Stomach smooth muscle (tissue), 2 donors: ENCODE results near the gene LAMA5.

ENCODE experiments used
- H3K27ac ChIP-seq: one replicate; pipeline ENCODE4 v1.7.0; 2013; ENCODE audit warnings: mild to moderate bottlenecking, low read length, inconsistent platforms
- H3K27me3 ChIP-seq, 2 donors: one replicate each; pipeline ENCODE4 v1.7.0; 2013; ENCODE audit warnings: low read length in 2 of 2; ENCODE audit not compliant: insufficient read depth in 2 of 2, control insufficient read depth in 1 of 2
- H3K36me3 ChIP-seq, 2 donors: one replicate each; pipeline ENCODE4 v1.7.0; 2013; ENCODE audit warnings: low read length in 2 of 2; ENCODE audit not compliant: control insufficient read depth in 2 of 2, insufficient read depth in 2 of 2
- H3K4me1 ChIP-seq: one replicate; pipeline ENCODE4 v1.7.0; 2013; ENCODE audit warnings: low read length; ENCODE audit not compliant: control insufficient read depth, insufficient read depth
- H3K4me3 ChIP-seq, 2 donors: one replicate each; pipeline ENCODE4 v1.7.0; 2013; ENCODE audit warnings: low read length in 2 of 2
- H3K9ac ChIP-seq, 2 donors: one replicate each; pipeline ENCODE4 v1.7.0; 2013; ENCODE audit warnings: low read length in 2 of 2, mild to moderate bottlenecking in 1 of 2
- H3K9me3 ChIP-seq, 2 donors: one replicate each; pipeline ENCODE4 v1.7.0; 2013; ENCODE audit warnings: low read length in 2 of 2; ENCODE audit not compliant: control insufficient read depth in 2 of 2
- donor health status: healthy.
- donor health status: Pancreatic carcinoma.

LAMA5 gene

DNA sequence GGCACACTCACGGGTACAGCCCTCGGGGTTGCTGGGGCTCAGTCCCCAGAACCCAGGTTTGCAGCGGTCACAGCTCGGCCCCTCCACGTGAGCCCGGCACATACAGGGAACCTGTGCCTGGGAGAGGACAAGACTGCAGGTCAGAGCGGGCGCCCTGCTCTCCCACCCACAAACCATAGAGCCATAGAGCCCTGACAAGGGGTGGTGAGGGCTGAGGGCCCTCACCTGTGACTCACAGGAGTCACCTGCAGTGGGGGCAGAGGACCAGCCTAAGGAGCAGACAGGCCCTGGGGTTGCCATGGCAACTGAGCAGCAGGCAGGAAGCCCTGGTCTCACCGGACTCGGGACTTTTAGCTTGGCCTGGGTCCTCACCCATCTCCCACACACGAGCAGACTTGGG lies 30.8 kb downstream of the LAMA5 start:
- Histone ChIP-seq H3K4me3 (no peak overlapping the region), H3K36me3 (peaks cover 59 to 69% of the 10 kb centered on the region in 2 donors), H3K27ac (peak overlapping the region; percentile 37)

DNA sequence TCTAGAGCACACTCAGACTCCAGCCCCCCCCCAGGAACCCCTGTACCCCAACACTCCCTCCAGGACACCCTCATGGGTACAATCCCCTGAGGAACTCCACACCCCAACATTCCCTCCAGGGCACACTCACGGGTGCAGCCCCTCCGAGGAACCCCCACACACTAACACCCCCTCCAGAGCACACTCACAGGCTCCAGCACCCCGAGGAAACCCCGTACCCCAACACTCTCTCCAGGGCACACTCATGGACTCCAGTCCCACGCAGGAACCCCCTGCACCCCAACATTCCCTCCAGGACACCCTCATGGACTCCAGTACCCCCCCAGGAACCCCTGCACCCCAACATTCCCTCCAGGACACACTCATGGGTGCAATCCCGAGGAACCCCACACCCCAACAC lies 31.6 kb downstream of the LAMA5 start:
- peaks cover 60 to 71% of the 10 kb centered on the region in 2 donors for H3K36me3 ChIP-seq

More for the DNA sequence above, 30.8 kb downstream of the LAMA5 start:
- Histone ChIP-seq H3K4me1 (no peaks in the 10 kb centered on the region), H3K9me3 (no peaks in the 10 kb centered on the region), H3K27me3 (no peaks in the 10 kb centered on the region), H3K9ac (no peak overlapping the region)

DNA sequence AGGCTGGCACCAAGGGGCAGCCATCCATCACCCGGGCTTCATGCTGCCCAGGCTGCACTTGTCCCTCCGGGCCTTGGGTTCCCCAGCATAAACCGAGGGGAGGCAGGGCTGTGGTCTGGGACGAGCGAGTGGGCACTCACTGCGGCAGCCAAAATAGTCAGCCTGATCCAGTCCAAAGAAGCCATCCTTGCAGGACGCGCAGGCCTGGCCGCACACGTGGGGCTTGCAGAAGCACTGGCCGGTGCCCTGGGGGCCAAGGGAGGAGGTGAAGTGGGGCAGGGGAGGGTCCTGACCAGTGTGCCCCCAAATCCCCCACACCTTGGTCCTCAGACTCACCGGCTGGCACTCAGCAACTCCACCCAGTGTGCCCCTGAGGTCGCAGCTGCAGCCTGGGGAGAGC lies 32.2 kb downstream of the LAMA5 start:
- H3K27ac ChIP-seq, result no peak overlapping the region
- H3K9ac ChIP-seq, result no peak overlapping the region
- H3K27me3 ChIP-seq, result no peaks in the 10 kb centered on the region
- no peaks in the 10 kb centered on the region for H3K9me3 ChIP-seq
- H3K4me3 ChIP-seq, result no peak overlapping the region
- no peaks in the 10 kb centered on the region for H3K4me1 ChIP-seq
- H3K36me3 ChIP-seq, result peaks cover 64 to 77% of the 10 kb centered on the region in 2 donors

More for the DNA sequence above, 31.6 kb downstream of the LAMA5 start:
- Histone ChIP-seq H3K9ac (no peak overlapping the region), H3K9me3 (no peaks in the 10 kb centered on the region), H3K4me3 (no peak overlapping the region), H3K4me1 (no peaks in the 10 kb centered on the region), H3K27ac (no peak overlapping the region), H3K27me3 (no peaks in the 10 kb centered on the region)

DNA sequence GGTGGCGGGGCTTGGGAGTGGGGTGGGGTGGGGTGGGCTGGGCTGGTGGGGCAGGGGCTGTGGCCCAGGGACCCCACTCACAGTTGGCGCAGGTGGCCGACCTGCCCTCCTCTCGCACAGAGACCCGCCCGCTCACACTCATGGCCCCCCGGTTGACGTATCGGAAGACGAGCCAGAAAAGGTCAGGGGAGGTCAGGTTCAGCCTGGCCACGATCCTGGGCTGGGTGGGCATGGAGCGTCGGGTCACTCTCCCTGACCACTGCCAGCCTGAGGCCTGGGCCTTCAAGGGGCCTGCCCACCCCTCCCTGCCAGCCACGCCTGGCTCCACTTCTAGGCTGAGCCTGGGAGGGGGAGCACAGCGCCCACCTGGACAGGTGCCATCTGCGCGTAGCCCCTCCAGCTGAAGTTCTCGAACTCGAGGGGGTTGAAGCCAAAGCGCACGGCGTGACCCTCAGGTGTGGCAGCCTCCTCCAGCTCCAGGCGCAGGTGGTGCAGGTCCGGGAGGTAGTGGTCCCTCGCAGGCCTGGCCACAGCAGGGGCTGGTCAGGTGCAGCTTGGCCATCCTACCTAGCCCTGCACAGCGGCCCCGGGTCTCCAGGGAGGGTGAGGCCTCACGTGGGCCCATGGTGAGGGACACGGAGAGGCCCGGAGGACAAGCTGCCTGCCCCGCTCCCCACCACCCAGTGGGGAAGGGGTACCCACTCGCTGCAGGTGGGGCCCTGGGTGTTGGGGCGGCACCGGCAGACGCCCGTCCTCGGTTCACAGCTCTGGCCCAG lies 33.1 kb downstream of the LAMA5 start:
- Histone ChIP-seq H3K27ac (no peak overlapping the region), H3K9ac (no peak overlapping the region), H3K27me3 (no peaks in the 10 kb centered on the region), H3K4me1 (no peaks in the 10 kb centered on the region), H3K36me3 (peaks cover 68 to 80% of the 10 kb centered on the region in 2 donors), H3K4me3 (no peak overlapping the region), H3K9me3 (no peaks in the 10 kb centered on the region)

DNA sequence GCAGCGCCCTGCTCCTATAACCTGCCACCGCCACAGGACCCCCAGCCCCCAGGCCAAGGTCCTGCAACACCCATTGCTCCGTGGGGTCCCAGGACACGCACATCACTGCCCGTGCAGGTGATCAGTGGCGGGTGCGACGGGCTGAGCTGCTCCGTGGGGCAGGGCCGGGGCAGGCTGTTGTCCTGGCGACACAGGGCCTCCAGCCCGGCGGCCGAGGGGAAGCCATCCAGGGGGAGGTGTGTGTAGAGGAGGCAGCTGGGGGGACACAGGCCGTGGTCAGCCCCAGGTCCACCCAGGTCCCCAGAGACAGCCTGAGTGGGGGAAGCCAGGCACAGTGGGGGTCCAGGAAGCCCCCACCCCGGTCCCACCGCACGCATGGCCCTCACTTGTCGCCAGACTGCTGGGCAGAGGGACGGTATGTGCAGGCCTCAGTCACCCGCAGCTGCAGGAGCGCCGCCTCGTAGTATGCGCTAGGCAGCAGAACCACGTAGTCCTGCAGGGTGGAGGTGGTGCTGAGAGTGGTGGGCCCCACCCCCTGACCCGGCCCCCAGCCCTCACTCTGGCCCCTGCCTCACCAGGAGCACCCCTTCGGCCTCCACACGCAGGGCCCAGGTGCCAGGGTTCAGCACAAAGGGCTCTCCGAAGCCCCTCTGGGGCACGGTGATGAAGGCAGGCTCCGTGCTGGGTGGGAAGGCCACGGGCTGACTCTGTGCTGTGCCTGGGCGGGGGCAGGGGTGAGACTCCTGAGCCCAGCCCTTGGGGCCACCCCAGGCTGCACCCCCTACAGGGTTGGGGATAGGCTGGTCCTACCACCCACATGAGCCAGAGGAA lies 33.9 kb downstream of the LAMA5 start:
- H3K9me3 ChIP-seq, result no peaks in the 10 kb centered on the region
- peaks cover 71 to 85% of the 10 kb centered on the region in 2 donors for H3K36me3 ChIP-seq

DNA sequence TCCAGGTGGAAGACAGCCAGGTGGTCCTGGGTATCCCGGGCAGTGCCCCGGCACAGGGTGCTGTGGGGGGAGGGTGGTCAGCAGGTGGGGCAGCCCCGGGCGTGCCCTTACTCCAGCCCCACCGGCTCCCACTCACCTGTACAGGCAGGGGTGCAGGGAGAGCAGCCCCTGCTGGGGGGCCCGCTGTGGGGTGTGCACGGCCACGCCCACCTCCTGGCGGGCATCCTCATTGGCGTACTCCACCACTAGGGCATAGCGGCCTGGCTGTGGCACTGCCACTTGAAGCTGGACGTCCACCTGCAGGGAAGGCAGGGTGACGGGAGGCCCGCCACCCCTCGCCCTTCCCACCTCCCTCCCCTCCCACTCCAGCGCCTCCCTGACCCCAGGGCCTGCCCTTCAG lies 34.7 kb downstream of the LAMA5 start:
- Histone ChIP-seq H3K36me3 (peaks cover 71 to 84% of the 10 kb centered on the region in 2 donors), H3K9ac (no peak overlapping the region), H3K27ac (no peak overlapping the region), H3K27me3 (no peaks in the 10 kb centered on the region), H3K4me1 (no peaks in the 10 kb centered on the region), H3K9me3 (no peaks in the 10 kb centered on the region), H3K4me3 (no peak overlapping the region)

More for the DNA sequence above, 33.9 kb downstream of the LAMA5 start:
- no peak overlapping the region for H3K4me3 ChIP-seq
- H3K9ac ChIP-seq, result no peak overlapping the region
- no peak overlapping the region for H3K27ac ChIP-seq
- H3K27me3 ChIP-seq, result no peaks in the 10 kb centered on the region
- no peaks in the 10 kb centered on the region for H3K4me1 ChIP-seq

DNA sequence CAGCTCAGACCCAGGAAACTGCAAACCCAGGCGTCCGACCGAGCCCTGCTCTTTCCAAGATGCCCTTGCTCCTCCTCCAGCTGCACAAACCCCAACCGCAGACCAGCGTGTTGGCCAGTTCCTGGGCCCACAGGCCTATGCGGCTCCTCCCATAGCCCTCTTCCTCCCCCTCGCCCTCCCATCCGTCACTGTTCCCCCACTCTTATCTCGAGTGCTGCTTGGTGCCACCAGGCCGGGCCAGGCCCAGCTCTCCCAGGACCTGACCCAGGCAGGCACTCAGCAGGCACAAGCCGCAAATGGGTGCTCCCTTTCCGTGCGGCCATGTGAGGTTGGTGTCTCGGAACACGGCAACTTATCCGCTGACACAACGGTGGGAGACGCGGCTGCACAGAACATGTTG lies 35.8 kb downstream of the LAMA5 start:
- Histone ChIP-seq H3K9ac (no peak overlapping the region), H3K27me3 (no peaks in the 10 kb centered on the region), H3K4me3 (no peak overlapping the region), H3K27ac (no peak overlapping the region), H3K36me3 (peaks cover 71 to 84% of the 10 kb centered on the region in 2 donors), H3K4me1 (no peaks in the 10 kb centered on the region), H3K9me3 (no peaks in the 10 kb centered on the region)

DNA sequence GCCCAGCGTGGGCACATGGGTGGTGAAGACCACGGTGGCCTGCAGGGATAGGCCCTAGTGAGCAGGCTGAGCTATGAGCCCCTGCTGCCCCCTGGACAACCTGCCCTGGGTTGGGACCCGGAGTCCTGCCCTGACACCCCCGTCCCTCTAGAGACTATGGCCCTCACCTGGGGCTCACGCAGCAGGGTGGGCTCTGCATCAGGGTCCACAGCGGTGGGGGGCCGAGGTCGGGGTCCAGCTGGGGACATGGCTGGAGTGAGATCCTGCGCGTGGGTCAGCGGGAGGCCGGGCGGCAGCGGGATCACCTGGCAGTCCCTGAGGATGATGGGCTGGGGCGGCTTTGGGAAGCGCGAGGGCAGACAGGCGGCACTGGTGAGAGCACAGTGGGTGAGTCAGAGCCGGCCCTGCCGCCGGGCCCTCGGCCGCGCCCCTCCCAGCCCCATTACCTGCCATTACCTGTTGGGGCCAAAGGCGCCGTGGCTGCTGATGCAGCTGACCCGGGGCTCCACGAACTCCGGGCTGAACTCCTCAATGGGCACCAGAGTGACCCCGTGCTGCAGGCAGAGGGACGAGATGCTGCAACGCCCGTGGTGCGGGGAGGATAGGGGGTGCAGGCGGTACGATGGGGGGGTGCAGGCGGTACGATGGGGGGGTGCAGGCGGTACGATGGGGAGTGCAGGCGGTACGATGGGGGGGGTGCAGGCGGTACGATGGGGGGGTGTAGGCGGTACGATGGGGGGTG lies 36.4 kb downstream of the LAMA5 start:
- Histone ChIP-seq H3K27ac (peak overlapping the region; percentile 11), H3K36me3 (peaks cover 72 to 82% of the 10 kb centered on the region in 2 donors), H3K9me3 (no peaks in the 10 kb centered on the region), H3K4me1 (no peaks in the 10 kb centered on the region), H3K9ac (no peak overlapping the region), H3K27me3 (no peaks in the 10 kb centered on the region), H3K4me3 (no peak overlapping the region)

DNA sequence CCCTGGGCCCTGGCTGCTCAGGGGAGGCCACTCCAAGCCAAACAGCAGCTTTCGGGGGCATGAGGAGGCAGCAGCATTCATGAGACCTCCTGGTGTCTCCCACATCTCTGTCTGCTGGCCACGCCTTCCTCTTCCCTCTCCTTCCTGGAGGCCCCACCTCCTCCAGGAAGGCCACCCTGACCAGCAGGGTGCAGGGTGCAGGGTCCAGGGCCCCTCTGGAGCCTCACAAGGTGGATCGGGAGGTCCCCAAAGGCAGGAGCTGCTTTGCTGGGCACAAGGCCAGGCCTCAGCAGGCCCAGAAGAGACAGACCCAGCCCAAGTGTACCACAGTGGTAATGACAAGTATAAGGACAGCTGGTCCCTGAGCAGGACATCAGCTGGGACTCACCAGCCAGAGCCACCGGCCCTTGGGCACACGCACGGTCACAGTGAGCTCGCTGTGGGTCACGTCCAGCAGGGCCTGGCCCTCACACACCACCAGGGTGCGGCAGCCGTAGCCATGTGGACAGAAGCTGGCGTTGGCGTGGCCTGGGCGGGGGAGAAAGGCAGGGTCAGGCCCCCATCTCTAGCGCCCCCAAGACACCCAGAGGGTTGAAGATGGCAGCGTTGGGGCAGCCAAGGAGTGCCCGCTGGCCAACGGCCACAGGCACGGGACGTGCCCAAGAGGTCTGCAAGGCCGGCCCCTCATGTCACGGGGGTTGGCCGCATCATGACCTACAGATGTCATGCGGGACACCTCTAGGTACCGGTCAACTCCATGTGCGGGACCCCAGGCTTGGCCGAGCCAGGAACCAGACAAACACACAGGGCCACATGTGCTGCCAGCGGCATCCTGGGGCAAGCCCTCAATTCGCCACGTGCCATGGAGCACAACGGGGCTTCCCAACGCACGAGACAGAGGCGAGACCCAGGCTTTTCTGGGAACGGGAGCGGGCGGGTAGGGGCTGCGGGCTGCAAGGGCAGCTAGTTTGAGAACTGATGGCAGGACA lies 37.4 kb downstream of the LAMA5 start:
- Histone ChIP-seq H3K4me1 (no peaks in the 10 kb centered on the region), H3K27me3 (no peaks in the 10 kb centered on the region), H3K9me3 (no peaks in the 10 kb centered on the region), H3K27ac (peak overlapping the region; percentile 11), H3K36me3 (peaks cover 77 to 82% of the 10 kb centered on the region in 2 donors), H3K9ac (no peak overlapping the region), H3K4me3 (no peak overlapping the region)
